Mucosa of descending colon (tissue), 3 donors: ENCODE measurements around the gene UMAD1. TPM values are rescaled to one million over a fixed set of nuclear protein-coding genes. Genes with fewer than 3 reads are reported as not detected.

ENCODE experiments used
- ATAC-seq: fragments of 200-7000 bp; cut with Tn5 transposase; one replicate; pipeline ENCODE4 v1.9.1; 2020; ENCODE audit warnings: mild to moderate bottlenecking, moderate library complexity
- DNase-seq, 3 donors: peaks; one replicate each; pipeline ENCODE4 v3.0.0-alpha.2; 2020
- H3K36me3 ChIP-seq: fragments of 200-600 bp; one replicate; pipeline ENCODE4 v1.8.0; 2021; ENCODE audit warnings: low read depth, mild to moderate bottlenecking
- H3K4me1 ChIP-seq: fragments of 200-600 bp; one replicate; pipeline ENCODE4 v1.8.0; 2021; ENCODE audit warnings: low read depth, mild to moderate bottlenecking
- H3K4me3 ChIP-seq: fragments of 200-600 bp; one replicate; pipeline ENCODE4 v1.8.0; 2021; ENCODE audit warnings: mild to moderate bottlenecking
- H3K9me3 ChIP-seq: fragments of 200-600 bp; one replicate; pipeline ENCODE4 v1.8.0; 2021; ENCODE audit warnings: mild to moderate bottlenecking
- CTCF ChIP-seq: fragments of 200-600 bp; IDR thresholded peaks from one replicate; pipeline ENCODE4 v1.8.0; 2022; ENCODE audit warnings: antibody characterized with exemption, mild to moderate bottlenecking
- intact Hi-C, 2 donors: fragments of 100-400 bp; cut with DNase I in 1 of 2; cut with micrococcal nuclease in 1 of 2; formaldehyde crosslinking; loops; one replicate each; pipeline versions ENCODE4 v1.11.0 to v1.11.1; 2022; cut with DNase I, micrococcal nuclease
- total RNA-seq, 3 donors: library from RNA; stranded (reverse); fragmentation: NEBNext Ultra II Directional in 2 of 3; extraction: Animal tissue kit (Norgen Biotek cat#: 25700) in 2 of 3; gene quantifications; one replicate each; pipeline versions ENCODE4 v1.2.1 to v1.2.4, GENCODE V29; 2021 to 2023
- donor health status: DM: no; HTN: no; CAD: no; lungs with moderate emphysema.
- donor health status: DM: no; HTN: no; CAD: no.
- donor health status: DM: no; HTN: yes; CAD: no.

UMAD1 gene
- total RNA-seq, 3 donors from 2014 or later = 18.5 to 22.1 (median 18.6) TPM

DNA sequence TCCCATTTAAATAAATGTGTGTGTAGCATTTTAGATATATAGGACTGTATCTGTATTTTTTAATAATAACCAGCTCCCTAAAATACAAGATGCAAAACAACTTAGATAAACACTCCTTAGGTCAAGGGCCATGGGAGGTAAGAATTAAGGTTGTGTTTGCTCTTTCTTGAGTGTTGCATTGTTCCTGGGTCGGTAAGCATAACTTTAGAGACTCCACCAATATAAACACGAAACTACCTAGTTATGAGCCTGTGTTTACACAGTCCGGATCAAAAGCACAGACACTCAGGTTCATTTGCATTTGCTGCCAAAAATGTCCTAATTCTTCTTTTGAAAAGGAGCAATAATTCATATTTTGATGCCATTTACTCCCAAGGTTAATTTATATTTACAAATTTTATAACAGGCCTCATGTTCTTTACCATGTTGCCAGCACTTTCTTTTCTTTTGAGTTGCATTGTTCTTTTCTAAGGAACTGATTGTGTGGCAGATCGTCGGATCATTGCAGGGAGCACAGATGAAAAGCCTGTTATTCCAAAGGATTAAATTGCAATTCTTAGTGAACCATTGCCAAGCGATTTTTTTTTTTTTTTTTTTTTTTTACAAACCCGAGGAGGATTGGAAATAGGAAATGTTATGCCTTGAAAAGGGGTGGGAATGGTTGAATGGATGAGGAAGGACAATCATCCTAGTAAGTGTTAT, 282.3 kb downstream of the UMAD1 start:
- H3K4me1 ChIP-seq = peaks cover 31% of the 10 kb centered on the region
- no peak for TF ChIP-seq CTCF
- DNase-seq = peak in 1 of 3 donors; percentile 15
- H3K9me3 ChIP-seq = no peaks in the 10 kb centered on the region
- no peak overlapping the region for H3K4me3 ChIP-seq
- peak; percentile 70 for ATAC-seq
- no peaks in the 10 kb centered on the region for H3K36me3 ChIP-seq
- intact Hi-C loops = no loop called here

DNA sequence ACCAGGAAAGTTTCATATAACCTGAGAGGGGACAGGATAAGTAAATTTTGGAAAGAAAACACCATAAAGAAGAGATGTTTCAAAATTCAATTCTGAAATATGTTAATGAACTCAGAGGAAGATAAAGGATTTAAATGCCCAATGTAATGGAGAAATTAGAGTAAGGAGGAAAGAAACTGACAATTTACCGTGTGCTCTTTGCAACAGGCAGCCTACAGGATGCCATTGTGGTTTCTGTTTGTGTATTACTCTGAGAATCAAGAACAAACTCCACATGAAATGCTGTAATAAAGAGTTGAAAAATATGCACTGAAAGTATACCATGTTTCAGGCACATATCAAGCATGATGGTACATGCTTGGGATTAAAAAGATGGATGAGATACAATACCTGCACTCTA, 283.3 kb downstream of the UMAD1 start:
- Histone ChIP-seq H3K9me3 (no peaks in the 10 kb centered on the region), H3K36me3 (no peaks in the 10 kb centered on the region), H3K4me1 (peaks cover 31% of the 10 kb centered on the region), H3K4me3 (no peak overlapping the region)
- DNase-seq (no peak), ATAC-seq (no peak)
- no peak for TF ChIP-seq CTCF
- intact Hi-C loops = no loop called here

GRCh38 chr7:7924303-7924702, 283.8 kb downstream of the UMAD1 start:
- DNase-seq (no peak), ATAC-seq (no peak)
- intact Hi-C loops = no loop called here
- Histone ChIP-seq H3K4me3 (no peak overlapping the region), H3K36me3 (no peaks in the 10 kb centered on the region), H3K9me3 (no peaks in the 10 kb centered on the region), H3K4me1 (peaks cover 31% of the 10 kb centered on the region)
- TF ChIP-seq CTCF = no peak

Other genes starting within 250 kb of the UMAD1 start
- 10 to 100 TPM in 1 of 3 donors, 1 to 10 TPM in 2; 2.9 to 19.0 (median 4.1) TPM for gene COL28A1, start 104.9 kb upstream of the UMAD1 start, total RNA-seq
- gene MIOS, start 73.9 kb upstream of the UMAD1 start, total RNA-seq = 10 to 100 TPM; 21.2 to 26.8 (median 25.5) TPM
- 10 to 100 TPM; 23.2 to 38.4 (median 28.7) TPM for gene RPA3, start 77.9 kb downstream of the UMAD1 start, total RNA-seq